Endodermal cell (in vitro differentiated cells): ENCODE measurements around the gene TIMM17A. TPM values are rescaled to one million over a fixed set of nuclear protein-coding genes. Genes with fewer than 3 reads are reported as not detected.

Experiments used
- DNase-seq: peaks from one replicate; pipeline ENCODE4 v3.0.0-alpha.2; 2017
- H3K27ac ChIP-seq: 2 replicates; pipeline ENCODE4 v1.5.1; 2013; ENCODE audit warnings: mild to moderate bottlenecking, low read depth, low read length, moderate library complexity
- H3K27me3 ChIP-seq: 2 replicates; pipeline ENCODE4 v1.6.1; 2013; ENCODE audit warnings: mild to moderate bottlenecking, low read length, moderate library complexity; ENCODE audit not compliant: insufficient read depth, control insufficient read depth, poor library complexity, severe bottlenecking
- H3K36me3 ChIP-seq: 2 replicates; pipeline ENCODE4 v1.7.0; 2013; ENCODE audit warnings: mild to moderate bottlenecking, low read length, moderate library complexity; ENCODE audit not compliant: control insufficient read depth, insufficient read depth
- H3K4me1 ChIP-seq: one replicate; pipeline ENCODE4 v1.7.0; 2013; ENCODE audit warnings: low read length; ENCODE audit not compliant: control insufficient read depth, insufficient read depth
- H3K4me3 ChIP-seq: 2 replicates; pipeline ENCODE4 v1.5.1; 2013; ENCODE audit warnings: mild to moderate bottlenecking, low read length, moderate library complexity
- H3K9ac ChIP-seq: 2 replicates; pipeline ENCODE4 v1.6.1; 2013; ENCODE audit warnings: mild to moderate bottlenecking, low read length, moderate library complexity; ENCODE audit not compliant: poor library complexity, severe bottlenecking; ENCODE audit errors: extremely low read depth
- H3K9me3 ChIP-seq: 2 replicates; pipeline ENCODE4 v1.6.1; 2013; ENCODE audit warnings: mild to moderate bottlenecking, low read length, moderate library complexity; ENCODE audit not compliant: control insufficient read depth
- H3K27ac Mint-ChIP-seq: 2 replicates; pipeline ENCODE4 v1.8.0; 2020; ENCODE audit warnings: mixed read lengths
- H3K27me3 Mint-ChIP-seq: 2 replicates; pipeline ENCODE4 v1.8.0; 2021; ENCODE audit warnings: mild to moderate bottlenecking, mixed read lengths; ENCODE audit not compliant: insufficient read depth
- H3K36me3 Mint-ChIP-seq: 2 replicates; pipeline ENCODE4 v1.8.0; 2020; ENCODE audit warnings: low read depth, mixed read lengths
- H3K4me1 Mint-ChIP-seq: 2 replicates; pipeline ENCODE4 v1.8.0; 2020; ENCODE audit warnings: mixed read lengths
- H3K4me3 Mint-ChIP-seq: 2 replicates; pipeline ENCODE4 v1.8.0; 2020; ENCODE audit warnings: mild to moderate bottlenecking, moderate library complexity, mixed read lengths
- H3K9me3 Mint-ChIP-seq: 2 replicates; pipeline ENCODE4 v1.8.0; 2020; ENCODE audit warnings: mild to moderate bottlenecking, mixed read lengths
- CTCF ChIP-seq: fragments of 200-600 bp; sonication (generic); conservative IDR thresholded peaks from 2 replicates; pipeline ENCODE4 v1.5.0; 2021; ENCODE audit warnings: antibody characterized with exemption, mild to moderate bottlenecking
- WGBS, 2 experiments: methylation state at CpG; one replicate each; pipeline versions ENCODE4 v1.1.5 to v1.1.7; 2013; ENCODE audit warnings: missing lambda C conversion rate in 2 of 2, mixed read lengths in 1 of 2; ENCODE audit not compliant: insufficient coverage in 1 of 2, insufficient read length in 1 of 2; 5-methylcytosine and 5-hydroxymethylcytosine counted together
- total RNA-seq, 2 donors: library from RNA; stranded (reverse); fragmentation: NEBNext Ultra II Directional in 1 of 2; extraction: Animal tissue kit (Norgen Biotek cat#: 25700) in 1 of 2; gene quantifications; 2 replicates in 1 of 2; 3 replicates in 1 of 2; pipeline ENCODE4 v1.2.1, GENCODE V29; 2021

Gene TIMM17A
- total RNA-seq, 2 donors from 2014 or later: 41.7 to 47.4 TPM

GRCh38 chr1:202009326-202010179, 54.2 kb downstream of the TIMM17A start:
- Histone ChIP-seq H3K9me3 (no peaks in the 10 kb centered on the region), H3K4me1 (peaks cover 17% of the 10 kb centered on the region), H3K27ac (peak overlapping the region; percentile 19), H3K9ac (no peak overlapping the region), H3K27me3 (no peaks in the 10 kb centered on the region), H3K36me3 (peaks cover 17% of the 10 kb centered on the region), H3K4me3 (peak overlapping the region; percentile 32)
- no peaks in the 10 kb centered on the region for H3K27me3 Mint-ChIP-seq
- no peaks in the 10 kb centered on the region for H3K9me3 Mint-ChIP-seq
- H3K4me1 Mint-ChIP-seq: peaks cover 43% of the 10 kb centered on the region
- H3K36me3 Mint-ChIP-seq: peaks cover 26% of the 10 kb centered on the region
- WGBS, 2 experiments: 12 to 24% methylated on average over 9 to 11 of the region's 11 CpGs
- peak overlapping the region; percentile 96 for H3K27ac Mint-ChIP-seq
- peak overlapping the region; percentile 69 for H3K4me3 Mint-ChIP-seq
- TF ChIP-seq CTCF: peak; percentile 98
- peak; percentile 94 for DNase-seq

- Histone ChIP-seq H3K9ac (peak within 1 kb of the TSS; percentile 58), H3K9me3 (no peaks in the 10 kb centered on the region), H3K4me1 (peaks cover 17% of the 10 kb centered on the region), H3K4me3 (peak within 1 kb of the TSS; percentile 83), H3K36me3 (peaks cover 13% of the 10 kb centered on the region), H3K27me3 (no peaks in the 10 kb centered on the region), H3K27ac (peak within 1 kb of the TSS; percentile 19)
- DNase-seq: peak; percentile 97
- Mint-ChIP-seq H3K27ac (peak within 1 kb of the TSS; percentile 96), H3K4me1 (peaks cover 43% of the 10 kb centered on the region), H3K9me3 (no peaks in the 10 kb centered on the region), H3K4me3 (peak within 1 kb of the TSS; percentile 69), H3K27me3 (no peaks in the 10 kb centered on the region), H3K36me3 (peaks cover 25% of the 10 kb centered on the region)
- 19% methylated on average over 19 to 24 of the region's 24 CpGs for WGBS, 2 experiments
- peak; percentile 25 for TF ChIP-seq CTCF
These were observed 55.1 kb downstream of the TIMM17A start, which contains the start of gene ELF3 for GRCh38 chr1:202010180-202011015. TSS of gene ELF3 (plus strand) at chr1:202010587. CDS start at chr1:202011137, 550 bp downstream.

GRCh38 chr1:202011994-202012393, 56.7 kb downstream of the TIMM17A start:
- Histone ChIP-seq H3K9me3 (no peaks in the 10 kb centered on the region), H3K36me3 (peaks cover 7% of the 10 kb centered on the region), H3K27me3 (no peaks in the 10 kb centered on the region), H3K4me1 (peaks cover 17% of the 10 kb centered on the region), H3K4me3 (no peak overlapping the region), H3K27ac (no peak overlapping the region), H3K9ac (no peak overlapping the region)
- Mint-ChIP-seq H3K4me1 (peaks cover 37% of the 10 kb centered on the region), H3K9me3 (no peaks in the 10 kb centered on the region), H3K4me3 (peak overlapping the region; percentile 69), H3K27me3 (no peaks in the 10 kb centered on the region), H3K36me3 (peaks cover 25% of the 10 kb centered on the region), H3K27ac (no peak overlapping the region)
- DNase-seq: no peak
- no peak for TF ChIP-seq CTCF
- WGBS, 2 experiments: 97 to 98% methylated on average over 10 to 11 of the region's 11 CpGs
